ENCODE results near the gene ZMYM2. TPM values are rescaled to one million over a fixed set of nuclear protein-coding genes. Genes with fewer than 3 reads are reported as not detected.

The ZMYM2 gene
- total and polyA plus RNA-seq, 10 of the 15 experiments (the other 5 are each of a cell fraction or from before 2014, with no cell fraction given): 9.5 to 60.4 (median 34.6) TPM

- no peak for TF ChIP-seq ZBTB40 (IDR thresholded peaks at IDR 0.05; ENCODE audit: borderline replicate concordance)
Observed at GRCh38 chr13:20125783-20126165, 167.2 kb downstream of the ZMYM2 start (continued).

GRCh38 chr13:20126541-20127261 lies 168.2 kb downstream of the ZMYM2 start:
- DNase-seq (ENCODE audit: low read depth, low spot score) (no peak), FAIRE-seq (no peak), ATAC-seq (no peak)
- H3K9me3 ChIP-seq (replicated peaks; ENCODE audit: control insufficient read depth, insufficient read depth, low read length): no peaks in the 10 kb centered on the region
- no peak for TF ChIP-seq CEBPZ (IDR thresholded peaks at IDR 0.05; ENCODE audit: low read depth, low read length)
- TF ChIP-seq SRF (IDR thresholded peaks at IDR 0.05; ENCODE audit: low read depth in 2 of 2, low read length in 2 of 2): no peak
- no peak for TF ChIP-seq TARDBP (IDR thresholded peaks at IDR 0.05; ENCODE audit: borderline replicate concordance)
- no peak for TF ChIP-seq YBX1 (IDR thresholded peaks at IDR 0.05)
- no peak for TF ChIP-seq ZNF622 (IDR thresholded peaks at IDR 0.05)
- no peak for TF ChIP-seq FOS (IDR thresholded peaks at IDR 0.05; ENCODE audit: borderline replicate concordance, extremely low read depth, insufficient read length)
- TF ChIP-seq SREBF1 (IDR thresholded peaks at IDR 0.05; ENCODE audit: low read length): no peak
- in situ Hi-C loops (cut with MboI): no loop called here
- H3K9ac ChIP-seq (ENCODE audit: control insufficient read depth, insufficient read depth, low read length): no peak overlapping the region
- SMC1A ChIA-PET (ENCODE audit: uncharacterized antibody, unreplicated experiment): no interaction called here
- H2AFZ ChIP-seq (ENCODE audit: control insufficient read depth, low read depth, low read length): no peak overlapping the region
- H3K4me2 ChIP-seq (ENCODE audit: control insufficient read depth, insufficient read depth): no peak overlapping the region
- POLR2A ChIA-PET: interaction anchor here (1.1 kb wide), 1 partner anchor 16 kb away, joined by 5 read pairs; no protein-coding TSS in a partner anchor
- intact Hi-C loops (cut with micrococcal nuclease; ENCODE audit: unreplicated experiment): loop anchor here (5.0 kb wide), 1 partner anchor 36 kb away; the partner anchor contains the start of gene GJA3
- no peak overlapping the region for H3K27ac ChIP-seq (ENCODE audit: control insufficient read depth, insufficient read depth)
- H3K79me2 ChIP-seq (ENCODE audit: control insufficient read depth, insufficient read depth, low read length): no peaks in the 10 kb centered on the region
- H3K4me3 ChIP-seq: no peak overlapping the region
- no peaks in the 10 kb centered on the region for H3K4me1 ChIP-seq (ENCODE audit: control insufficient read depth, insufficient read depth, low read length)
- peaks cover 2 to 5% of the 10 kb centered on the region in 2 experiments; a peak in 2 of 4 replicates for H3K27me3 ChIP-seq (replicated peaks in 1 of 2; ENCODE audit: control insufficient read depth in 2 of 2, insufficient read depth in 2 of 2, low read length in 1 of 2)
- H4K20me1 ChIP-seq (ENCODE audit: control insufficient read depth, insufficient read depth): no peaks in the 10 kb centered on the region
- no peaks in the 10 kb centered on the region for H3K36me3 ChIP-seq (ENCODE audit: control insufficient read depth in 2 of 2, insufficient read depth in 2 of 2, low read length in 1 of 2)
- no TSS peak for BruUV-seq (replicated peaks)
- CTCF ChIA-PET: interaction anchor here (0.5 to 1.9 kb wide), 4 partner anchors 98 to 265 kb away, joined by 3 to 10 read pairs (median 4); no protein-coding TSS in a partner anchor
- RAD21 ChIA-PET (ENCODE audit: unreplicated experiment): interaction anchor here (0.6 to 1.7 kb wide), 2 partner anchors 21 to 798 kb away, joined by 3 read pairs; no protein-coding TSS in a partner anchor
- 39% methylated on average over 15 of the region's 16 CpGs for WGBS (ENCODE audit: insufficient coverage, insufficient replicate concordance, low lambda C conversion rate, missing lambda C conversion rate)
